22Rv1 (cell line): ENCODE results near the gene RNF186.

Experiments
- H3K27ac ChIP-seq: fragments of 450-650 bp; 2 replicates; pipeline ENCODE4 v1.5.1; 2017
- CTCF ChIP-seq: fragments of 450-650 bp; IDR thresholded peaks from 2 replicates; pipeline ENCODE4 v1.5.1; 2017; ENCODE audit warnings: mild to moderate bottlenecking
- ZFX ChIP-seq: fragments of 450-650 bp; IDR thresholded peaks from 2 replicates; pipeline ENCODE4 v1.6.1; 2017; ENCODE audit warnings: antibody characterized with exemption, borderline replicate concordance

RNF186 gene

GRCh38 chr1:19808351-19808750 is 6.7 kb downstream of the RNF186 start:
- TF ChIP-seq ZFX = no peak
- TF ChIP-seq CTCF = no peak
- H3K27ac ChIP-seq = no peak overlapping the region

- no peak overlapping the region for H3K27ac ChIP-seq
- TF ChIP-seq ZFX (no peak), CTCF (no peak)
These were observed 10.2 kb downstream of the RNF186 start for GRCh38 chr1:19804831-19805251.

- no peak overlapping the region for H3K27ac ChIP-seq
- TF ChIP-seq ZFX (no peak), CTCF (no peak)
These were observed 12.8 kb downstream of the RNF186 start for GRCh38 chr1:19802269-19802668.

- TF ChIP-seq ZFX (no peak), CTCF (no peak)
- H3K27ac ChIP-seq = peak overlapping the region; percentile 83
These were observed 14.8 kb downstream of the RNF186 start for GRCh38 chr1:19800076-19800804.

- TF ChIP-seq ZFX = no peak
- TF ChIP-seq CTCF = peak; percentile 51
- H3K27ac ChIP-seq = peak within 1 kb of the TSS; percentile 83
These were observed 15.6 kb downstream of the RNF186 start, which contains the start of gene TMCO4 for GRCh38 chr1:19799230-19800075. Gene TMCO4, minus strand, starts transcription at chr1:19799916. Its CDS starts 19,158 bp downstream, at chr1:19780758.

- peak overlapping the region; percentile 83 for H3K27ac ChIP-seq
- TF ChIP-seq ZFX (no peak), CTCF (no peak)
These were observed 16.4 kb downstream of the RNF186 start for GRCh38 chr1:19798486-19799229.
